NCI-H2227 (cell line): ENCODE results near the gene KLK11.

ENCODE experiments used
- DNase-seq: peaks from one replicate; lab custom pipeline; 2025; ENCODE audit not compliant: unreplicated experiment; lab: John Stamatoyannopoulos, UW

Gene KLK11

DNA sequence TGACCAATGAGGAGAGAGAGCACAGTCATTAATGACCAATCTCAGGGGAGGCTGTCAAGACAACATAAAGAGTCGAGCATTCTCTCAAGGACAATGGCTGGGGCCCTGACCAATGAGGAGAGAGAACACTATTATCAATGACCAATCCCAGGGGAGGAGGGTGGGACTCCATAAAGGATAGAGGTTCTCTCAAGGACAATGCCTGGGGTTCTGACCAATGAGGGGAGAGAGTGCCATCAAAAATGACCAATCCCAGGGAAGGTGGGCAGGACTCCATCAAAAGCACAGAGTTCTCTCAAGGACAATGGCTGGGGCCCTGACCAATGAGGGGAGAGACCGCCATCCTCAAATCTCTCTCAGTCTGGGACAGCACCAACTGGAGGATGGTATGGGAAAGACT lies 3.3 kb upstream of the KLK11 start:
- no peak for DNase-seq

DNA sequence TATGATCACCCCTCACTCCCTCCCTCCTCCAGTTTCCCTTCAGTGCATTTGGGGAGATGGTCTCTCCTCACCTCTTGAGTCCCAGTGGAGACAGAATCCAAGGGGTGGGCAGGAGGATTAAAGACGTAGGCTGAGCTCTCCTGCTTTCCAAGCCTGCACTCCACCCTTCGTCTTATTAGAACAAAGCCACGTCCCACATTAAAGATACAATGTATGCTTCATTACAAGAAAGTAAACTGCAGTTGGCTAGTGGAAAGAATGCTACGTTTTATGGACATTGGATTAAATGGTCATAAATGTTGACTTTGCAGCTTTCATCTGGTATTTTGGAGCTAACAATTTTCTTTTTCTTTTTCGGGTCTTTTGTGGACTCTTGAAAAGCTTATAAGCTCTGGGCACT lies 1.5 kb upstream of the KLK11 start:
- no peak for DNase-seq

GRCh38 chr19:51027126-51027806 lies 850 bp upstream of the KLK11 start:
- DNase-seq = no peak

GRCh38 chr19:51025809-51026553 lies 435 bp downstream of the KLK11 start:
- no peak for DNase-seq

DNA sequence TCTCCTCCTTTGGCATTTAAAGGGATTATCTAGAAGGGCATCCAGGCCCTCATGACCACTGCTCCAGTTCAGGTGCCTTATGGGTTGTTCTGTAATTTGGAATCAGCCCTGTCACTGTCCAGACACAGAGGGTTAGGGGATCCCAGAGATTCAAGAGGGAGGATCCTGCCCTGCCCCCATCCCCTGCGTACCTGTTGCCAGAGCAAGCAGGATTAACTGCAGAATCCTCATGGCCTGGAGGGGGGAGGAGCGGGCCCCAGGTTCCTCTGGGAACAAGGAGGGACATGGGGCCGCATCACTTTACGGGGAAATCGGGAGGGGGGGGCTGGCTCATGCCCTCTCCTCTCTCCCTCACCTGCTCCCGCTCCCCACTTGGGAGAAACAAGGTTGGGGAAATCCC lies 1.0 kb downstream of the KLK11 start:
- DNase-seq = no peak

- no peak for DNase-seq
These were observed 1.5 kb downstream of the KLK11 start for GRCh38 chr19:51024924-51025323.

DNA sequence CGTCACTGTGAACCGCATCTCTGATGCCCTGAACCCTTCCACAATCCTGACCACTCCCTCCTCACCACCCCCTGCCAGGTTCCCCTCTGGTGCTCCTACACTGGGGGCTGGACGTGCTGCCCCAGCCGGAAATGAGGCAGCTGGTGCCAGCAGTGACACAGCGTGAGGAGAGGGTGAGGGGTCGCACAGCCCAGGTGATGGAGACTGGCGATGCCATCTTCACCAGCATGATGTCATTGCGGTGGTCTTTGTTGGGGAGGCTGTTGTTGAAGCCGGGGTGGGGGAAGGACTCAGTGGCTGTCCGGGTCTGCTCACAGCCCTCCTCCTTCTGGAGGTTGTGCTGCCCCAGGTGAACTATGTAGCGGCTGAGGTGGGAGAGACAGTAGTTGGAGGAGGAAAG lies 2.5 kb downstream of the KLK11 start:
- DNase-seq = no peak

DNA sequence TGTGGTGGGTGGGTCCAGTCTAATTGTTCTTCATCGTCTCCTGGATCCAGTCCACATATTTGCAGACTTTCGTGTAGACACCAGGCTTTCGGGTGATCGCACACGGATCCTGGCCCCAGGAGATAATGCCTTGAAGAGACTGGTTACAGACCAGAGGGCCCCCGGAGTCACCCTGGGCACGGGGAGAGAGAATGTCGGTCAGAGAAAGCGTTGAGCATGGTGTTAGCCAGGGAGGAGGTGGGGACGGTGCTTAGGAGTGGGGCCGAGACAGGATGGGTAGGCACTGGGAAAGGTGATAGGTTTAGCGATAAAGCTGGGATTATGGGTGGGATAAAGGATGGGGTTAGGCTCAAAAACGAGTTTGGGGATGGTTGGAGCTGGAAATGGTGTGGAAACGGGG lies 3.9 kb downstream of the KLK11 start:
- no peak for DNase-seq

DNA sequence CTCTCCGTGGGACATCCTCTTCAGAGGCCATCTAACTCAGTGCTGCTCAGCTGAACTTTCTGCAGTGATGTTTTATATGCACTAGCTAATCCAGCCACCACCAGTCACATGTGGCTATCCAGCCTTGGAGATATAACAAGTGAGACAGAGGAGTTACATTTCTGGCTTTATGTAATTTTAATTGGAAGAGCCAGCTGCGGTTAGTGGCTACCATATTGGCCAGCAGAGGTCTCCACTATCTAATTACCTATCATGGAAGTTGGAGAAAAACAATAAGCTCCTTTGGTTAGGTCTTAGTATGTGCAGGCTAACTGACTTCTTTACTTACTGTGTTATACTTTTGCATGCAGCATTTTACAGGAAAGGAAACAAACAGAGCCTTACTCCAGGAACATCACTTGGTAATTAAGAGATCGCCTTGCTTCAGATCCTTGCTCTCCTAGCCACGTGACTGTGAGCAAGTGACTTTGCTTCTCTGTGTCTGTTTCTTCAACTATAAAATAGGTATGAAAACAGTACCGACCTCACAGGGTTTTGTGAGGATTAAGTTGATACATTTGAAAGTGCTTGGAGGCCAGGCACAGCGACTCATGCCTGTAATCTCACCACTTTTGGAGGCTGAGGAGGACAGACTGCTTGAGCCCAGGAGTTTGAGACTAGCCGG lies 5.3 kb downstream of the KLK11 start:
- peak; percentile 53 for DNase-seq

GRCh38 chr19:51019544-51019925 lies 6.9 kb downstream of the KLK11 start, which contains the start of gene KLK10:
Gene KLK10 (minus strand): TSS chr19:51019709. CDS start chr19:51019130, 579 bp downstream.
- no peak for DNase-seq

DNA sequence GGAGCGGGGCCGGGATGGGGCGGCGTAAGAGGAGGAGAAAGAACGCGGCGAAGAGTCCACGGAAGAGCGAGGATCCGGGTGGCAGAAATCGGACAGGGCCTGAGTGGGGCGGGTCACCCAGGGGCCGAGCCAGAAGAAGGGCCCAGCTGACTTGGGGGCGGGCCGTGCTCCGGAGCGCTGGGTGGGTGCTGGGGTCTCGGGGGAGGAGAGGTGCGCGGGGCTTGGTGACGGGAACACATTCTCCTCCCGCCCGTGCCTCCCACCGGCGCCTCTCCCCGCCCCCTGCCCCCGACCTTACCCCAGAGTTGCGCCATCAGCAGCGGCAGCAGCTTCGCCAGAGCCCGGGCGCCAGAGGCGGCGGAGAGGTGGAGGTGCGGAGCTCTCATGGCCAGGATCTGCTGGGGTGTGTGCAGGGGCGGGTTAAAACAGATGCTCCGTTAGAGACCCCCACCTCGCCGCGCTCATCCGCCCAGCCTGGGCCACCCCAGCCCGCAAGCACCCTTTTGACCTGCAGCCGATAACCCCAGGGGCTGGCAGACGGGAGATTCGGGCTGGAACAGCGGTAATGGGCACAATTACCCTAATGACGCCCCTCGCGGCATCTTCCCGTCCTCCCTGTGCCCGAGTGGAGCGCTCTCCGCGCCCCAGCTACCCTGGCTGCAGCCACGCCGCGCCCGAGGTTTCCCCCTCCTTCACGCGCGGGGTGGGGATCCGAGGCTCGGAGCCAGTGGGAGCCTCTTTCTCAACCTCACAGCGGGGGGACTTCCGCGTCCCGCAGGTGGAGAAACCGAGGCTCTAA lies 7.5 kb downstream of the KLK11 start:
- peak; percentile 23 for DNase-seq

DNA sequence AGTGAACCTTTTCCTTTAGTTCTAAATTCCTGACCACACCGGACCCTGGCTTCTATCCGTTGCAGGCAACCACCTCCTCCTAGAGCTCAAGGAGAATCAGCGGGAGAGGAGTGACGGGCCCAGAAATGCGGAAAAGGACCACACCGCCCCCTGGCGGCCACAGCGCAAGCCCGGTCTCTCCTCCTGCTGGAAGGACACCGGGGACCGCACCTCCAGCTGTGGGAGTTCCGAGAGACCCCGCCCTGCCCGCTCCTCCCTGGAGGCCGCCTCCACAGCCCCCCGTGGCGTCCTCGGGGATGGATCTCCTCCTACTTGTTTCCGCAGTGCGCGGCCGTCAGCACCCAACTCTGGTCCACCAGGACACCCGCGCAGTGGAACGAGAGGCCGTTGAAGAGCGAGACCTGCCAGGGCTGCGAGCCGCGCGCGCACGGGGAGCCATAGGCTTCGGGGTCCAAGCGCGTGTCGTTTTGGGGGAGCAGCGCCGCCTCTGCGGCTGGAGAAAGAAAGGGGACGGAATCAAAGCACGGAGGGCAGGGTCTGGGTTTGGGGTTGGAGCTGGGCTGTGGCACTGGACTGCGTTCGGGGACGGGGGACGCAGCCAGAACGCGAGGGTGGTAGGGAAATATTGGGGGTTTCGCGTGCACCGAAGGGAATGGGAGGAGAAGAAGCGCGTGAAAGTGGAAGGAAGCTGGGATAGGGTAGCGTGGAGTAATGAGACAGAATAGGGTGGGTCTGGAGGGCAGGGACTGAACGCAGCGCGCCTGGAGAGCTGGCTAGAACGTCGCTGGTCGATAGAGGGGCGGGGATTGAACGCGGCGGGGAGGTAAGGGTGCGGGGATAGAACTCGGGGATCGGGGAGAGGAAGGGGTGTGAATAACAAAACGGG lies 9.4 kb downstream of the KLK11 start:
- DNase-seq = peak; percentile 82

GRCh38 chr19:51015691-51016267 lies 10.6 kb downstream of the KLK11 start:
- DNase-seq = no peak

DNA sequence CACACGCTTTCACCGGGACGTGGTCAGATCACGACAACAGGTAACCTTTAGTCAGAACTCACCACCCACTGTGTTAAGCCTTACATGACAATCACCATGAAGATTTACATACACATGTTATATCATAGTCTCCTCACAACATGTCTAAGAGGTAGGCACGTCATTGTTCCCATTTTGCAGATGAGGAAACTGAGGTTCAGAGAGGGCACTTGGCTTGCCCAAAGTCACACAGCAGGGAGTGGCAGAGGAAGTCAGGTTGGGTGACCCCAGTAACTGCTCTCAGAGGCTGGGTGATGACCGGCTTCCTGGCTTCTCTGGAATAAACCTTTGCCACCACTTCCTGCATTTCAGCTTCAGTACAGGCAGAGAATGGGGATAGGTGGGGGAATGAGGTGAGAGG lies 12.2 kb downstream of the KLK11 start:
- no peak for DNase-seq

- DNase-seq = no peak
These were observed 13.7 kb downstream of the KLK11 start for GRCh38 chr19:51012661-51013190.

GRCh38 chr19:51010066-51010795 lies 16.2 kb downstream of the KLK11 start:
- DNase-seq = no peak

DNA sequence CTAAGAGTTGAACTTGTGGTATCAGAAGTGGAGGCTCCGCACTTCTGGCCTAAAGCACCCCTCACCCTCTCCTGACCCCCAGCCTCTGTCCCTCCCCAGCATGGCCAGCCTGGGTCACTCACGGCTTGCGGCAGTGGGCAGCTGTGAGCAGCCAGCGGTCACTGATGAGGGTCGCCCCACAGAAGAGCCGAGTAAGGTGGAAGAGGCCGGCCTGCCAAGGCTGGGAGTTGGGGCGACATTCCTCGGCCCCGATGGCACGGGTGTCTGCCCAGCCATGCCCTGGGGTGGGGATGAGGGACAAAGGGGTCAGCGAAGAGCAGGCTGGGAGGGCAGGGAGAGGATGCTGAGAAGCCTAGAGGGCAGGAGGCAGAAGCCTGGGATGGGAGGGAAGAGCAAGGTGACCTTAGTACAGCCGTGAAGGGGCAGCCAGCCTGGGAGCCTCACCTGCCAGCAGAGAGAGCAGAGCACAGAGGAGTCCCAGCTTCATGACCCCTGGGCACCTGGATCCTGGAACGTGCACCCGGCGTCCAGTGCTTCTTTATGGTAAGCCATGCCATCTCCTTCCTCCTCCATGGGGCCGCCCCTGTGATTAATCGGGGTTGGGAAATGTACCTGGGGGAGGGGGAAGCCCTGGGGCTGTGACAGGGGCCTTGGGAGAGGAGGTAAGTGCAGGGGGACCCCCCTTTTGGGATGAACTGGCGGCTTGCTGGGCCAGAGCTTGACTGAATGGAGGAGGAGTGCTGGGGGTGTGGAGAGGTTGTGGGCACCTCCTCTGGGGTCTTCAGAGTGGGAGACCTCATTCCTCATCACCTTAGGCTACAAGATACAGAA lies 17.1 kb downstream of the KLK11 start:
- no peak for DNase-seq

- DNase-seq = no peak
These were observed 18.9 kb downstream of the KLK11 start for GRCh38 chr19:51007488-51007887.
